Ammon's horn (tissue), 1 donor: ENCODE data around the gene KCNC4.

Experiments used
- DNase-seq: peaks from one replicate; pipeline ENCODE4 v3.0.0-alpha.2; 2016; ENCODE audit warnings: low spot score

Gene KCNC4

GRCh38 chr1:110209715-110210603 lies at the start of gene KCNC4:
KCNC4 (plus strand) TSS chr1:110210314; CDS start chr1:110211500, 1,186 bp downstream.
- peak; percentile 89 for DNase-seq

DNA sequence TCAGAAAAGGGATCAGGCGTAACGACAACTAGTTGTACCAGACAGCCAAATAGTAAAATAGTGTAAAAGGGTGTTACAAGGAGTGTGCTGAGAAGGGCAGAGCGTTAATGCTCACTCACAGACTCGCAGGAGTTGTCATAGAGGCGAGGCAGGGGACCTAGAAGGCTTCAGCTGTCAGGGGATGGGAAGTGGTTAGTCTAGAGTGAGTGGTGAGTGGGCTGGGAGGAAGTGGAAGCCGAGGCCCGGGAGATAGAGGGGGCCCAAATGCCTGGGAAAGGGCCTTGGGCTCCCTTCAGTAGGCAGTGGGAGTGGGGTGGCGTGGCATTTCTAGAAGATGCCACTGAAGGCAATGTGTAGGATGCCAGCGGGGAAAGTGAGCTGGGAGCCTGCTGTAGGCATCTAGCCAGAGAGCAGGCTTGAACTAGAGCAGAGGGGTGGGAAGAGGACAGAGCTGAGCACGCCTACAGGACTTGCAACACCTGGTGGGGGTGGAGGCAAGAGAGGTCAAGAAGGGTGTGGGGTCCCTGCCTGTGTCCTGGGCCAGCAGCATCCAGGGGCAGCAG lies 49.5 kb upstream of the KCNC4 start:
- no peak for DNase-seq

DNA sequence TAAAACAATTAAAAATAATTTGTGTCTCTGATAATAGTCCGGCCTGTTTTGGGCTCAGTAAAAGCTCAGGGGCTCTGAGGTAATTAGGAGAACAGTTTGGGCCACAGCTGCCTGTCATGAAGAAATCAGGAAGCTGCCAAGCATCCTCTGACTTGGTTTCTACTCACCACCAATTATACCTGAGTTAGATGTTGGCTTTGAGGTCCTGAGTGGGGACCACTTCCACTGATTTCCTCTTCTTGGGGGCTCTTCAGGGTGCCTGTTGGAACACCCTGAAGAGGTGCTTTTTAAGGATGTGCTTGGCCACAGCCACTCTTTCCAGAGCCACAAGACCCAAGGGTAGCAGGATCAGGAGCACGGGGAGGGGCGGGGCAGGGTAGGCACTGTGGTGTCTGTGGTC lies 48.9 kb upstream of the KCNC4 start:
- no peak for DNase-seq

GRCh38 chr1:110161849-110162248 lies 48.3 kb upstream of the KCNC4 start:
- DNase-seq = peak; percentile 44

GRCh38 chr1:110163591-110163990 lies 46.5 kb upstream of the KCNC4 start:
- DNase-seq = no peak

- no peak for DNase-seq
Measured at GRCh38 chr1:110164725-110165350, 45.3 kb upstream of the KCNC4 start.

- no peak for DNase-seq
Measured at GRCh38 chr1:110165761-110166231, 44.3 kb upstream of the KCNC4 start.

DNA sequence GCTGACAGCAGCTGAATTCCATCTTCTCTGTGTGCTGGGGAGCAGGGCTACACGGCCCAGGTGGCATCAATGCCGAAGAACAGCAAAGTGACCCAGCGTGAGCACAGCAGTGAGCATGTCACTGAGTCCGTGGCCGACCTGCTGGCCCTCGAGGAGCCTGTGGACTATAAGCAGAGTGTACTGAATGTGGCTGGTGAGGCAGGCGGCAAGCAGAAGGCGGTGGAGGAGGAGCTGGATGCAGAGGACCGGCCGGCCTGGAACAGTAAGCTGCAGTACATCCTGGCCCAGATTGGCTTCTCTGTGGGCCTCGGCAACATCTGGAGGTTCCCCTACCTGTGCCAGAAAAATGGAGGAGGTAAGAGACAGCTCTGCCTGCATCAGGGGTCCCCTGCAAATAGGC lies 43.3 kb upstream of the KCNC4 start:
- no peak for DNase-seq

- peak; percentile 35 for DNase-seq
Measured at GRCh38 chr1:110170766-110171733, 39.1 kb upstream of the KCNC4 start.

DNA sequence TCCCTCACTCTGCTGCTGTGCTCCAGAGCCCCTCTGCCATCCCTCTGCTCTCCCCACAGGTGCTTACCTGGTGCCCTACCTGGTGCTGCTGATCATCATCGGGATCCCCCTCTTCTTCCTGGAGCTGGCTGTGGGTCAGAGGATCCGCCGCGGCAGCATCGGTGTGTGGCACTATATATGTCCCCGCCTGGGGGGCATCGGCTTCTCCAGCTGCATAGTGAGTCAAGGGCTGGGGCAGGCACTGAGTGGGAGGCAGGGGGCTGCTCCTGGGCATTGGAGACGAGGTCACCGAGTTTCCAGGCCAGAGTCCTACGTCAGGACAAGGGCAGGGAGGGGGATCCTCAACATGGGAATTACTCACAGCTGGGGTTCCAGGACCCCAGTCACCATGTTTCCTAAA lies 38.1 kb upstream of the KCNC4 start:
- DNase-seq = no peak

DNA sequence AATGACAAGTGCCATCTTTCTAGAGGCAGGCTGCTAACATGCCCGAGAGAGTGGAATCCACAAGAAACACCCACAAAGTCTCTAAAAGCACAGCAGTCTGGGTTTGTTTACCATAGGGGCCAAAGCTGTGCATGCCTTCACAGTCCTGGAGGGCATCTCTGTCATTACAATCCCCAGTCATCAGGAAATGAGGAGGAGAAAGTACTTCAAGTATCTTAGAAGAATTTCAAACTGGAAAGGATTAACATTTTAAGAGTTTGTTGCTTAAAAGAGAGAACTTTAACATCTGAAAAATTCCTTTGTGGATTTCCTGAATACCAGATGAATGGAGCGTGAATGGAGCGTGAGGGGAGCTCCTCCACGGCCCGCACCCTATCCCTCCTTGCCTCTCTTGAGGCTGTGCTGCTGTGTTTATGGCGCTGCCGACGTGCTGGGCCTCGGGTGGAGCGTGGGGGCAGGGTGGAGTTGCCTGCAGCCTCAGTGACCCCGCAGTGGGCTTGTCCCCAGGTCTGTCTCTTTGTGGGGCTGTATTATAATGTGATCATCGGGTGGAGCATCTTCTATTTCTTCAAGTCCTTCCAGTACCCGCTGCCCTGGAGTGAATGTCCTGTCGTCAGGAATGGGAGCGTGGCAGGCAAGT lies 36.5 kb upstream of the KCNC4 start:
- DNase-seq = no peak

DNA sequence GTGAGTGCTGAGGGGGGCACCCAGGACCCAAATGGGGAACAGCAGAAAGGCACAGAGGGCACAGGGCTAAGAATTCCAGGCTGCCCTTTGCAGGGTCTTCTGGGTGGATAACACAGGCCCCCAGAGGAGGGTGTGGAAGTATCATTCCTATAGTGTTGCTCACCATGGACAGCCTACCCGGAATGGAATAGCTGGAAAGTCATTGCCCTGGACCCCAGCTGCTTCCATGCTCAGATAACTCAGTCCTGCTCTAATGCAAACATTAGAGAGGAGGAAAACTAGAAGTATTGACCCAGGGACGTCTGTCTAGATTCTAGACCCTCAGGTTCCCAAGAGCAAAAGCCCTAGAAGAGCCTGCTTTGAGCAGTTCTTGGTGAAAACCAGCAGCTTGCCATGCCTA lies 35.2 kb upstream of the KCNC4 start:
- DNase-seq = no peak

DNA sequence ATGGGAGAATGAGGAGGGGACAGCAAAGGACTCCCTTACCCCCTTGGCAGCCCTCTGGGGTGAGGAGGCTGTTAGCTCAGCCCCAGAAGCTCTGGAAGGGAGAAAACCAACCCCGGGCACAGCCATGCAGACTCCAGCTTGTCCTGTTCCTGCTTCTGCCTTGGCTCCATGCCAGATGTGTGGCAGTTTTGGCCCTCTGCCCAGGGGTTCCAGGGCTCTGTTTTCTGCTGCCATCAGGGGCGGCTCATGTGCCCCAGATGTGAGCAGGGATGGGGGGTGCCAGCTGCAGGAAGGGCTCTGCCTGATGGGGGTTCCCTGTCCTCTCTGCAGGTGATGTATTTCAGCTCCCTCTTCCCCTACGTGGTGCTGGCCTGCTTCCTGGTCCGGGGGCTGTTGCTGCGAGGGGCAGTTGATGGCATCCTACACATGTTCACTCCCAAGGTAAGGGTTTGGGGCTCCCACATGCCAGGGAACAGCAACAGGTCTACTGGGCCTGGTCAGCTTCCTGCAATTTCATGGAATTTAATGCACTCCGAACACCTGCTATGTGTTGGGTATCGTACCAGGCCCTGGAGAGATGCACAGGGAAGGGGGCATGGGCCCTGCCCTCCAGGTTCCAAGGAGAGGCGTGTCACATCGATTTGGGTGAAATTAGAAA lies 33.7 kb upstream of the KCNC4 start:
- DNase-seq = peak; percentile 54

- DNase-seq = no peak
Measured at GRCh38 chr1:110177775-110178174, 32.3 kb upstream of the KCNC4 start.

DNA sequence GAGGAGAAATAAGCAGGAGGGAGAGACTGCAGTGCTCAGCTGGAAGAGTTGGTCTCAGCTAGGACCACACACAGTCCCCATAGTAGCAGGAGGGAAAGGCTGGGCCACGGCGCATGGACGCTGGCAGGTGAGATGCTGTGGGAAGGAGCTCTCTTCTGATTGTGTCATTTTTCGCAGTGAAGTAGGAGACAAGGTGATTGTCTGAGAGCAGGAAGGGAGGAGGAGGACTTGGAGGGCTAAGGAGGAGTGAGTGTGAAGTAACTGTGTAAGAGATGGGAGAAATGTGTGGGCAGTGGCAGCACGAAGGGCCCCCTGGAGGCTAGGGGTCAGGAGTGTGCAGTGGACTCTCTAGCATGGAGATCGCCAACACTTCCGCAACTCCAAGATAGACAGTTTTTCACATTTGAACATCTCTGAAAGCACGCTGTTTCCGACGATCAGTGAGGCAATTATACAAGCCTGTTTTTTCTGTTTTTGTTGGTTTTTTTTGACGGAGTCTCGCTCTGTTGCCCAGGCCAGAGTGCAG lies 26.4 kb upstream of the KCNC4 start:
- DNase-seq = no peak

GRCh38 chr1:110184446-110184845 lies 25.7 kb upstream of the KCNC4 start:
- no peak for DNase-seq

DNA sequence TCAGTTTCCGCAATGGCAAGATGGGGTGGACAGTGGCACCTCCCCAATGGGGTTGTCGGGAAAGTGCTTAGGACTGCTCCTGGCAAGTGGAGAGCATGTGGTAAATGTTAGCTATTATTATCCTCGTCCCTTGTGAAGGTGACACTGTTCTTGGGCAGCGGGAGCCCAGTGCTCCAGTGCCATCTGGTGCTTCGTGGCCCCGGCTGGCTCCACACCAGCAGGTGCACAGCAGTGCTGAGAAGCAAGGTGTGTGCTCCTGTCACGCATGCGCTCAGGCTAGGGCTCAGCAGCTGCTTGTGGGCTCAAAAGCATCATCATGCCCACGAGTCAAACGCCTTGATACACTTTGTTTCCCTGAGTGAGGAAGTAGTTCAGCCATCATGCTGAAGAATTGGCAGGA lies 24.9 kb upstream of the KCNC4 start:
- DNase-seq = no peak

- no peak for DNase-seq
Measured at GRCh38 chr1:110186558-110186957, 23.6 kb upstream of the KCNC4 start.

DNA sequence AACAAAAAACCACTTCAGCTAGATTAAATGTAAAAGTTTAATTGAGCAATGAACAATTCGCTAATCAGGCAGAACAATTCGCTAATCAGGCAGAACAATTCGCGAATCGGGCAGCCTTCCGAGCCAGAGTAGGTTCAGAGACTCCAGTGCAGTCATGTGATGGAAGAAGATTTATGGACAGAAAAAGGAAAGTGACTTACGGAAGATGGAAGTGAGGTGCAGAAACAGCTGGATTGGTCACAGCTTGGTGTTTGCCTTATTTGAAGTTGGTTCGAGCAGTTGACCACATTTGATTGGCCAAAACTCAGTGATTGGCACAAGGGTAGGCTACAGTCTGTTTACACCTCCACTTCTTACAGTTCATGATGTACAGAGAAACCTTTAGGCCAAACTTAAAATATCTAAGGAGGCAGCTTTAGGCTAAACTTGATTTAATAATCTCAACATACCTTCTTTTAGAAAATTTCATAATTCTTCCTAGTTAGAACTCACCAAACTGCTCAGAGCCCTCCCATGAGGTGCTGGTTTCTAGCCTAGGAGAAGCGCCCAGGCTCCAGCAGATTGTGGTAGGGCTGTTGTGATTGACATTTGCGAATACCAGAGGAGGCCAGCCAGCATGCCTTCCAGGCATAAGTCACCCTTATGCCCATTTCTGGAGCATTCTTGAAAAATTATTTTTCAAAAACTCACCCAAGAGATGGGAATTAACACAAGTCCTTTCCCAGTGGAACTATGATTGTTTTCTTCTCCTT lies 22.8 kb upstream of the KCNC4 start:
- DNase-seq = no peak
